Astrocyte of the spinal cord (primary cell): ENCODE results near the gene KLK13.

Source experiments
- DNase-seq: peaks from one replicate; pipeline ENCODE4 v3.0.0; 2011; ENCODE audit warnings: low read depth, low spot score
- H3K4me3 ChIP-seq: 2 replicates; pipeline ENCODE4 v1.5.1; 2011; ENCODE audit warnings: low read depth, mild to moderate bottlenecking, low read length, moderate library complexity
- CTCF ChIP-seq: IDR thresholded peaks from 2 replicates; pipeline ENCODE4 v1.5.1; 2012; ENCODE audit warnings: low read depth, mild to moderate bottlenecking, low read length, inconsistent platforms
- in situ Hi-C: cut with HindIII; loops from 2 replicates; pipeline ENCODE4 v1.10.0; 2017; ENCODE audit warnings: low sequenced_read_pairs

The KLK13 gene

GRCh38 chr19:51093101-51093500 is 28.2 kb upstream of the KLK13 start:
- no peak overlapping the region for H3K4me3 ChIP-seq
- no peak for DNase-seq
- no peak for TF ChIP-seq CTCF
- in situ Hi-C loops, result no loop called here

- TF ChIP-seq CTCF, result no peak
- in situ Hi-C loops, result no loop called here
- DNase-seq, result no peak
- H3K4me3 ChIP-seq, result no peak overlapping the region
These were observed 27.3 kb upstream of the KLK13 start for GRCh38 chr19:51091895-51092873.

- TF ChIP-seq CTCF, result no peak
- in situ Hi-C loops, result no loop called here
- no peak overlapping the region for H3K4me3 ChIP-seq
- DNase-seq, result no peak
These were observed 26.2 kb upstream of the KLK13 start for GRCh38 chr19:51091126-51091525.

- no peak for DNase-seq
- no peak for TF ChIP-seq CTCF
- in situ Hi-C loops, result no loop called here
- no peak overlapping the region for H3K4me3 ChIP-seq
These were observed 25.6 kb upstream of the KLK13 start for GRCh38 chr19:51090471-51090870.

GRCh38 chr19:51089786-51090185 is 24.9 kb upstream of the KLK13 start:
- DNase-seq, result no peak
- in situ Hi-C loops, result no loop called here
- no peak overlapping the region for H3K4me3 ChIP-seq
- TF ChIP-seq CTCF, result no peak

- in situ Hi-C loops, result no loop called here
- no peak overlapping the region for H3K4me3 ChIP-seq
- no peak for DNase-seq
- TF ChIP-seq CTCF, result no peak
These were observed 21.4 kb upstream of the KLK13 start for GRCh38 chr19:51086153-51086850.
